ENCODE data around the gene NAGLU.

- no peak for TF ChIP-seq EZH2phosphoT487 (IDR thresholded peaks at IDR 0.05; ENCODE audit: insufficient read depth, low read depth)
- no peak for TF ChIP-seq EZH2 (IDR thresholded peaks at IDR 0.05; ENCODE audit: insufficient read depth, poor library complexity, severe bottlenecking)
Observed at GRCh38 chr17:42520540-42520951, 15.5 kb upstream of the NAGLU start.

Measured in GM23248 (cell line).